Hematopoietic multipotent progenitor cell (in vitro differentiated cells): ENCODE data around the gene KRT83. TPM values are rescaled to one million over a fixed set of nuclear protein-coding genes. Genes with fewer than 3 reads are reported as not detected.
A peak's percentile ranks its signal among the peaks of the same experiment; 100 is the strongest.
"Not testable (repeated sequence)": the region's sequence is repeated elsewhere in the genome, so short reads cannot be mapped to it uniquely, and the experiment has no call there.

Experiments
- DNase-seq, 3 donors: peaks; one replicate each; pipeline ENCODE4 v3.0.0-alpha.2; 2011 to 2015; ENCODE audit warnings: low read depth in 2 of 3, low spot score in 2 of 3
- total RNA-seq: library from RNA; depleted of rRNA; stranded (reverse); fragments of >200 nt; gene quantifications from one replicate; pipeline ENCODE4 v1.2.3, GENCODE V29; 2012

The KRT83 gene
- total RNA-seq, 1 donor = not detected

DNA sequence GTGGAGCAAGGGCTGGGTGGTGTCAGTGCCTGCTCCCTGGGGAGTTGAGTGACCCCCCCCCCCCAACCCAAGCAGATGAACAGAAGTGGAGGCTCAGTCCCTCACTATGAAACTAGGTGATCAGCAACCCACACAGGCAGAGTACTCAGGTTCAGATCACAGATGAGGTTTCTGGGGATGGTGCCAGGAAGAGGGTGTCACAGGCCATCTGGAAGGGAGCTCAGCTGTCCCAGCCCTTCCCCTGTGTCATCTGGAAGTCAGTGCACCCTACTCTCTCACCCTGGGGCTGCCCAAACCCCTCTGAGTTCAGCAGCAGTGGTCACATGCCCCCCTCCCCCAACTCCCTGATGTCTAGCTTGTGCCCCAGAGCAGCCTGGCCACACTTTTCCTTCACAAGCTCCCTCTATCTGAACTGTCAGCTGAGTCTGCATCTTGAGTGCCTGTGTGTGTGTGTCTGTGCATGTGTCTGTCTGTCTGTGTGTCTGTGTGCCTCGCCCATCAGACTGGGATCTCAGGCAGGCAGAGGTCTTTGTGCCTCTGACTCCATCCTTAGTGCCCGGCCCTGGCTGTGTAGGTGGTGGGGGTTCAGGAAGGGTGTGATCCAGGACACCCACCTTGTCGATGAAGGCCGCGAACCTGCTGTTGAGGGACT is 30.6 kb downstream of the KRT83 start:
- not testable (repeated sequence) for DNase-seq

DNA sequence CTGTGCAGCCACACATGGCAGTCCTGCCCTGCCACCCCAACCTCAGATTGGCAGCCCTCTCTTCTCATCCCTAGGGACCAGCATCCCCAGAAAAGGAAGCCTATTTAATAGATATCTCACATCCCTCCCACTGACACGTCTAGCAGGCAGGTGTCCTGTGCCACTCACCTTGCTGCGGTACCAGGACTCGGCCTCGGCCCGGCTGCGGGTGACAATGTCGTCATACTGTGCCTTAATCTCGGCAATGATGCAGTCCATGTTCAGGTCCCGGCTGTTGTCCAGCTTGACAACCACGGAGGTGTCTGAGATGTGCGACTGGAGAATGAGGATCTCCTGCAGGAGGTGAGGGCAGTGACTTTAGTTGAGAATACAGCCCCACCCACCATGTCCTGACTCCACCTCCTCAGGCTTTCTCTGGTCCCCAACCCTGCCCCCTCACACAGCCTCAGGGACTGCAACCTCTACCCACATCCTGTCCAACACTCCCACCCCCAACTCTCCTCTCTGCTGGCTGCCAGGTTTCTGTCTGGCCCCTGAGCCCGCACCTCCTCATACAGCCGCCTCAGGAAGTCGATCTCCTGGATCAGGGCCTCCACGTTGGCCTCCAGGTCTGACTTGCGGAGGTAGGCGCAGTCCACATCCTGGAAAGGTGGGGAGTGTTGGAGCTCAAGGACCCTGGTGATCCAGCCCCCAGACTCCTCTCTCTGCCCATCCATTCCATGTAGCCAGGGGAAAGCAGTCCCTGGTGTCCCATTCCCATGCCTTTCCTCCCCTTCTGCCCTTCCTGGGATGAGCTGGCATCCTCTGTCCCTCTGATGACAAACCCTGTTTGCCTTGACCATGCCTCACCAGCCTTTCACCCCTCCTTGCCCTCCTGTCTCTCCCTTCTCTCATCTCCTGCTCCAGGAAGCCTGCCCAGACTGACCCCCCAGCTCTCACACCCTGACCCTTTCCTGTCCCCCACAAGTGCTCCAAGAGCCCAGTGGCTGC is 33.1 kb downstream of the KRT83 start:
- peak in 1 of 3 donors; percentile 25 for DNase-seq

DNA sequence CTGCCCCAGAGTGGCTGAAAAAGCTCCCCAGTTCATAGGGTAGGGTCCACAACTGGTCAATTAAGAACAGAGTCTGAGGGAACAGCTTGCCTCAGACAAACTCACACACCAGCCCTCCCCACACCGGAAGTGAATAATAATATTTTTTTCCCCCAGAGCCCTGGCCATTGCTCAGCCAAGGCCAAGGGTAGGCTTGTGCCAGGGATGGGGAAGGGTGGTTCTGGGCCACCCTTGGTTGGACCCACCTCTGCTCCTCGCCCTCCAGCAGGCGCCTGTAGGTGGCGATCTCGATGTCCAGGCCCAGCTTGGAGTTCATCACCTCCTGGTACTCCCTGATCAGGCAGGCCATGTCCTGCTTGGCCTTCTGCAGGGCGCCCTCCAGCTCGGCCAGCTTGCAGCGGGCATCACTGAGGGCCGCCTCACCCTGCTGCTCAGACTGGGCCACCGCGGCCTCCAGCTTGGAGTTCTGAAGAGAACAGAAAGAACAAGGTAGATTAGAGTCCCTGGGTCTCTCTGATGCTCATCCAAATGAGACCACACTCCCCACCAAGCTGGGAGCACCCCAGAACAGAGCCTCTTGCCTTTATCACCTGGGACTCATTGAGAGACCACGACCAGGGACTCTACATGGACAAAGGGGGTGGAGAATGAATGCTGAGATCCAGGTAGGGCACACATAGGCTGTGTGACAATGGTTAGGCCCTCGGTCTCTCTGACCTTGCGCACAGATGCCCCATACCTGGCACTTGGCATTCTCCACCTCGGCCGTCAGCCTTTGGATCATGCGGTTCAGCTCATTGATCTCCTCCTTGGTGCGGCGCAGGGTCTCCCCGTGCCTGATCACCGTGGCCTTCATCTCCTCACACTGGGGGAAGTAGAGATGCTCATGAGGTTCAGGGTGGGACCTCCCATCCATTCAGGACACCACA is 34.1 kb downstream of the KRT83 start:
- DNase-seq = not testable (repeated sequence)

DNA sequence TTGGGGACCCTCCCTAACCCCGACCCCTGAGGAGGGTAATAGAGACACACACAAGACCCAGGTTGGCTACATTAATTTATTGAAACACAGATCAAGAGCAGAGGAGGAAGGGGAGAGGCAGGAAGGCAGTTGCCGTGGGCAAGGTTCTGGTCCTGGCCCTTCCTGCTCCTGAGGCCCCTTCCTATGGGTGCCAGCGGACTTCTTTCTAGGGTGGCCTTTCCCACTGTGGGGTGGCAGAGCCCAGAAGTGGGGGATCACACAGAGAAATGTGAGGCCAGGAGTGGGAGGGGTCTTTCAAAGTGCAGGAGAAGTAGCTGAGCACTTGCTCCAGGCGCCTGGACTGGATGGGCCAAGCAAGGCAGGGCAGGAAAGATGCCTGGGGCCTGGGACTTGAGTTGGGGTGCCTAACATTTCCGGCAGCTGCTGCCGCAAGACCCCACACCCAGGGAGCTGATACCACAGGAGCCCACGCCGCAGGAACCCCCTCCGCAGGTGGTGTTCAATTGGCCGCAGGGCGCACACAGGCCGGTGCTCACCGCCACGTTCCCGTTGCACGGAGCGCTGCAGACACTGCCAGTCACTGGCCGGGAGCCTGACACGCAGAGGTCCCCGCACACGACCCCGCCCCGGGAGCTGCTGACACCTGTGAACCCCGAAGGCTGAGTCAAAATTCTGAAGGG is 35.2 kb downstream of the KRT83 start:
- DNase-seq = no peak

DNA sequence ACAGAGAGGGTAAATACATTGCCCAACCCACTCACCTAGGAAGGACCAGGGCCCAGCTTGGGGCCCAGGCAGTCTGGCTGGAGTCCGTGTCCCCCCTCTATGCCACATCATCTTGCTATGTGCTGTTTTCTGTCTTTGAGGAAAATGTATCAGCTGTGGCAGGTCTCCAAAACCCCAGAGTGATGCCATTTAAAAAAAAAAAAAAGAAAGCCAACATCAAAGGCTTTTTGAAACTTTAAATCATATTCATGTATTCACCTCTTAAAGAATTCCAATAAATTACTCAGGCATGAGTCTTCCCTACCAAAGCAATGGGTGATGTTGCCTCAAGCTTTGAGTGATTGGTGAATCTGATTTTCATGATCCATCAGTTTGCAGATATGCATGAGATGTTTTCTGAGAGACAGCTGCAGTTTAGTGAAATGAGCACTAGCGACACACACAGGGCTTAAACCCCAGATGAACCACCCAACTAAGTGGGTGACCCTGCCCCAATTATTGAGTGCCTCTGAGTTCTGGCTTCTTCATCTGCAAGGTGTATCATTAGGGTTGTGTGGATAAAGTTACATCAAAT is 35.9 kb downstream of the KRT83 start:
- DNase-seq = no peak

DNA sequence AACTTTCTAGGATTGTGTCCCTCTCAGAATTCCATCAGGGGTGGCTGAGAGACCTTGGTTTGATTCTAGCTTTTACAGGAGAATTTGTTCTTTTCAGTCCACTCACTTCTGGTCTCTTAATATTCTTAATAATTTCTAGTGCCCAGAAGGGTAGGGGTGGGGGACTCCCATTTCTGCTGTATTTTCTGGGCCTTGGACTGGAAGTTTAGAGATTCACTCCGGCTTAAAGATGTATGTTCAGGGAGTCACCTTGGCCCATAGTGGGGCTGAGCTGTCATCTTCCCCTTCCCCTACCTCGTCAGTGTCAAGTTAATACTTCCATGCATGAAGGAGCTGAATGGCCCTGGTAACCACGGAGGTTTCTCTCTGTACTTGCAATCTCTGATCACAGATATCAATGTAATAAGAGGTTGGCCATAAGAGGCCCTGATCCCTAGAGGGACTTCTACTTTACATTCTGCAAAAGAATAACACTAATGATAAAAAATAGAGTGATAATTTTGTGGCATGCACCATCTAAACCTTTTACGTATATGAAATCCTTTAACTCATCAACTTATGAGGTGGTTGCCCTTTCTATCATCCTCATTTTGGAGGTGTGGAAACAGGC is 36.5 kb downstream of the KRT83 start:
- DNase-seq = no peak

DNA sequence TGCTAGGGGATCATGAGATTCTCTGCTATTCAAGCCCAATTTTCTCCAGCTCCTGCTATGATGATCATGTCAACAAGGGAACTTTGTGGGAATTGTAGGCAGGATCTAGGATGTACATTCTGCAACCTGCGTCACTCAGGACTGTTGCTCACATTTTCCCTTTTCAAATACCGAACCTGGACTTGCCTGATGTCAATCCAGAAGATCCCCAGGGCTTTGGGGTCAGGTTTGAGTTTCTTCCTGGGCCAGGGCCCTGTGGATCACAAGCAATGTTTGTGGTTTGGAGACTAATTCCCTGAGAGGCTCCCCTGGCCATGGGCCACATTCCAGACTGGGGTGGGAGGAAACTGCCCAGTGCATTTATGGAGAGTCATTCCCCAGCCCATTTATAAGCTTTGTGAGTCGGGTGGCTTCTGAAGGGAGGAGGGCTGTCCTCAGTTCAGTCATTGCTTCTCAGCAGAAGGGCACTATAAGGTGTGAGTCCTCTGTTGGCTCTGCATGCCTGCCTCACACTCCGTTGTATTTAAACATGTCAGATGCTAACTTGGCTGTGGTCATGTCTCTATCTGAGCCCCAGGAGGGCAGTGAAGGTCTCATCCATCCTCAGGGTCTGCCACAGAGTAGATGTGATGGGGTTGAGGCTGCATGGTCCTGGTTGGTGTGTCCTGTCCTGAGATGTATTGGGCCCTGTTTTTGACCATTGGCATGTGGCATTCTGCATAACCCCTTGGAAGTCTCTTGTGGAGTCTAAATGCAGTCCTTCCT is 40.2 kb downstream of the KRT83 start:
- DNase-seq = no peak

DNA sequence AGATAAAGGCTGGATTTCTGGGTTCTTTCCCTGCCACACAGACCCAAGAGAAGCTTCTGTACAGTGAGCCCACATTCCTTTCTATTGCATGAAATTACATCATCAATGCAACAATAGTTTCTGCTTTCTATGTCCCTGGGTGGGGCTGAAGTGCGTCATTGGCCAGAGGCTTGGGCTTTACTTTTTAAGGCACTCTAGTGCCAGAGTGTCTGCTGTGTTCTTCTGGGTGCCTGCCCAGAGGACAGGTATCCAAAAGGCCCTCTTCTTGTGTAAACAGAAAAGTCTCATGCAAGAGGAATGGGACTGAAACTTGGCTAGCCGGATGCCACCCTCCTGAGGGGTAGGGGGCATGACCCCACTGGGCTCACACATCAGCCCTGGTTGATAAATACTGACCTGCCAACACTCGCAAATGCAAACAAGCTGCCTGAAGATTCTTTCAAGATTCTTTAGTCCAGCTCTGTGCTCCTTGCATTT is 40.8 kb downstream of the KRT83 start:
- no peak for DNase-seq

DNA sequence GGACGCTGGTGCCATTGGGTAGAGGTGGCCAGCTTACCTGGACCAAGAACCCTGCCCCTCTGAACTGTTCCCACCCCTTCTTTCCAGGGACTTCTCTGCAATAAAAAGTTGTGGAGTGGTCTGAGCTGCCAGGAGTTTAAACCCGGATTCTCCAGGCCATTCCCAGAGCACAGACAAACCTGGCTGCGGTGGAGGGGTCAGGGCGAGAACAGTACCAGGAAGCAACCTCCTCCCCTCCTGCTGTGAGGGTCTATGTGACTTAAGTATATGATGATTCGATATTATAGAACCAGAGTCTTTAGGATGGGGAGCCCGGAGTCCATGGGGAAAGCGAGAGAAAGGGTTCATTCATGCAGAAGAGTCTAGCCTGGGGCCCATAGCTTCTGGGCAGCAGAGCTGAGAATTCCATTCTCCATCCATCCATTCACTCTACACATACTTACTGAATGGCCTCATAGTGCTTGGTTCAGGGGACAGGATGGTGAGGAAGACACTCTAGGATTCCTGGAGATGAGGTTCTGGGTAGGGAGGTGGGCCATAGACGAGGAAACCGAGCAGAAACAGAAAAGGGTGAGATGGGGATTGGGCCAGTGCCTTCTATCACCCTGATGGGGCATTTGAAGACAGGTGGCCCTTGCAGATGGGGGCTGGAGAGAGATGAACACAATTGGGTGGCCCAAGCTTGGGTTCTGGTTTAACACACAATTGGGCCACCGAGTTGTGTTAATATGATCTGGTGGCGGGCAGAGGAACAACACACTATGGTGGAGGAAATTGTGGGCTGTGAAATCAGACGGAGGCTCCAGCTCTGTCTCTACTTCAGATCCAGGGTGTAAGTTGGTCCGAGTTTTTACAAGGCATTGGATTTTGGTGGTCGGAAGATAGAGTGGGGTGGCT is 41.5 kb downstream of the KRT83 start:
- DNase-seq = no peak

DNA sequence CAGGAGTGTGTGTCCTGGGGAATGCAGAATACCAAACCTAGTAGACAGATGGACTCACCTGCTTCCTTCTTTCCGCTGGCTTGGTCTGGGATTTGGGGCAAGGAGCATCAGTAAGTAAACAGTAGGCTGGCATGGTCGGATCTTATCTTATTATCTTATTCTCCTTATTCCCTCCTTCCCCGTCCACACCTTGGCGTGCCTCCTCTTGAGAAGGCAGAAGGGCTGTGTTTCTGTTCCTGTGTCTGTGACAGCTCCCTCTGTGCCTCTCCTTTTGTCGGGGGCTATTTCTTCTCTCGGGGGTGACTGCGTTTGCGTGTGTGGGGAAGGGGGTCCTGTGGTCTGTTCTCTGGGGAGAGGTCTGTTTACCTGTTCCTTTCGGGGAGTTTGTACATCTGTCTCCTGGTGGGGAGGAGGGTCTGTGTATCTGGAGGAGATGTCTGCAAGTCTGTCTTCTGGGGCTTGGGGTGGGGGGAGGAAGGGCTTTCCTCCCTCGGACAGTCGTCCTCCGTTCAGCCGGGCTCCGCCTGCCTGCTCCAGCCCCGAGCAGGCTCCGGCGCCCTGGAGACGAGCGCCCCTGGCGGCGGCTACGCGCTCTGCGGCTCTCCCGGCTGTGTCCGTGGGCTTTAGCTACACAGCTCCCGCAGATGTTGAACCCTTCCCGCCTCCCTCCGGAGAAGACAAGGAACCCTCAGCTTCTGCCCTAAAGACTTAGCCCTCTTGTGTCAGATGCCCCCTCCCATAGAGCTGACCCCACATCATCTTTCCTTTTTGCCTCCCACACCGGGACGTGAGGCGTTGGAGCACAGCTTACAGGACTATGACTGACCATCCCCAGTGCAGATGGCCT is 42.4 kb downstream of the KRT83 start:
- DNase-seq = peak; percentile 39 to 67 (median 53)

DNA sequence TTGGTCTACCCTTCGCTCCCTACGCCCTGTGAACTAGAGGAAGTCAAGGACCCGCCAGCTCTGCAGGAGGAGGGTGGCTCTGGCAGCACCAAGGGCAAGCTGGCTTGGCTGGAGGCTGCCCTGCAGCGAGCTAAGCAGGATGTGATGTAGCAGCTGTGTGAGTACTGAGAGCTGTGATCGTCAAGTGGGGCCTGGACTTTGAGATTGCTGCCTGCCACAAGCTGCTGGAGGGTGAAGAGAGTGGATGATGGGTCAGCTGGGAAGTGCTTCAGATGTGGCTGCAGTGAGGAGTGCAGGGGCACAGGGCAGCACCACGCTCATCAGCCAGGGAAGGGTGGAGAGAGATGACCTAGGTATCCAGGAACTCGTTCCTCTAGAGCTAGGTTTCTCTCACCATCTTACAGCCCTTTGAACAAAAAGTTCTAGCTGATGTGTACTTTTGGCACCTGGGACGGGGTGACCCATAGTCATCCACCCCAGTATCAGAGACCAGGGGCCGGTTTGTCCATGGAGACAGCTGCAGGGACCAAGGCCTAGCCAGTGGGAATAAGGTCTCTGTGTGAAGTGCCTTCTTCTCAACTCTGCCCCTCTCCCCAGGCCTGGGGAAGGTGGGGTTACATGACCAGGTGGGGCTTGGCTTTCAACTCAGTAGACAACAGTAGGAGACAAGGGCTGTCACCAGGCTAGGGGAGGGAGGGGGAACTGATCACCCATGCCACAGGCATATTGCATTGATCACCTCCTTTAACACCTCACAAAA is 43.5 kb downstream of the KRT83 start:
- peak in 1 of 3 donors; percentile 16 for DNase-seq

DNA sequence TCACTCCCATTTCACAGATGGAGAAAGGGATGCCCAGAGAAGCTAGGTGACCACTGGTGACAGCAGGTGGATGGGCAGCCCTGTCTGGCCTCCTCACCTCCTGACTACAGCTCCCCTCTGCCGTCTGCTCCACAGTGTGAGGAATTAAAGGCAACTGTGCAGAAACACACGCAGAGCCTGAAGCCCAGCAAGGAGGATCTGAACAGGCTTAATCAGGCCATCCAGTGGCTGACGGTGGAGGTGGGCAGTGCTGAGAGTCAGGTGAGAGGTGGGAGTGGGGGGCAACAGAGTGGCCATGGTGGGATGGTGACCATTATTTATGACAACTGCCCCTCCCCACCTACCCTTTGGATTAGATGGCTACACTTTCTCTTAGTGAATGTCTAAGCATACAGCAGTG is 45.5 kb downstream of the KRT83 start:
- DNase-seq = no peak

DNA sequence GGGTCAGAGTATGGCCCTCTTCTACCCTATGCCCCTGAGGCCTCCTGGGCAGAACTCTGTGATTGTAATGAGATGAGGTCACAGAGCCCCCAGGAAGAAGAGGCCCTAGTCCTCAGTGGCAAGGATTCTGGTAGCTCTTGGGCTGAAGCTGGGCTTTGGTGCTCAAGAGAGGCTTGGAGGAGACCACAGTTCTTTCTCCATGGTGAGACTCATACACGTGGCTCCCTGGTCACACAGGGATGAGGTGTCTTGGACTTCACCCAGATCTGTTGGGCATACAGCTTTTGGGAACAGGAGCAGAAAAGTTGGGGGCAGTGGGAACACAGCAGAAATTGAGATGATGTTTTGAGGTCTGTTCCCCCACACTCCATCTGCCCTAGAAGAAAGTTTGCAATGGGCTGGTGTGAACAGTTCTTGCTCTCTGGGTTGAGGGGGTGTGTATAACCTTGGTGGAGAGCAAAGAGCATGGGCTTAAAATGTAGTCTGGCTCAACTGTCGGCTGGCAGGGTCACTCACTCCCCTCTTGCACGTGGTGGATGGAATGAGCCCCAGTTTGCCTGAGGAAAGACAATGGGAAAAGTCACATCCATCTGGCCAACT is 46.6 kb downstream of the KRT83 start, which contains the start of gene KRT86:
Gene KRT86 (plus strand): TSS at position 125 of the 600 bp plus-strand sequence. CDS start 27,272 bp downstream, outside the sequence.
- no peak for DNase-seq

DNA sequence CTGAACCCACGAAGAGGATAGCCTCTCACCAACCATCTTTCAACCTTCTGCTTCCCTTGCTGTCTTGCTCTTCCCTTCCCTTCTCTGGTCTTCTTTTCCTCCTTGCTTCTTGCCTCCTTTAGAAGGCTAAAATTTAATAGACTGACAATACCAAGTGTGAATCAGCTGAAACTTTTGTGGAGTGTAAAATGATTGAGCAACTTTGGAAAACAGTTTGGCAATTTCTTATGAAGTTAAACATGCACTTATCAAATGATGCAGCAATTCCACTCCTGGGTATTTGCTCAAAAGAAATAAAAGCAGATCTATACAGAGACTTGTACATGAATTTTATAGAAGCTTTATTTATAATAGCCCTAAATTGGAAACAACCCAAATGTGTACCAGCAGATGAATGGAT is 50.0 kb downstream of the KRT83 start:
- no peak for DNase-seq

DNA sequence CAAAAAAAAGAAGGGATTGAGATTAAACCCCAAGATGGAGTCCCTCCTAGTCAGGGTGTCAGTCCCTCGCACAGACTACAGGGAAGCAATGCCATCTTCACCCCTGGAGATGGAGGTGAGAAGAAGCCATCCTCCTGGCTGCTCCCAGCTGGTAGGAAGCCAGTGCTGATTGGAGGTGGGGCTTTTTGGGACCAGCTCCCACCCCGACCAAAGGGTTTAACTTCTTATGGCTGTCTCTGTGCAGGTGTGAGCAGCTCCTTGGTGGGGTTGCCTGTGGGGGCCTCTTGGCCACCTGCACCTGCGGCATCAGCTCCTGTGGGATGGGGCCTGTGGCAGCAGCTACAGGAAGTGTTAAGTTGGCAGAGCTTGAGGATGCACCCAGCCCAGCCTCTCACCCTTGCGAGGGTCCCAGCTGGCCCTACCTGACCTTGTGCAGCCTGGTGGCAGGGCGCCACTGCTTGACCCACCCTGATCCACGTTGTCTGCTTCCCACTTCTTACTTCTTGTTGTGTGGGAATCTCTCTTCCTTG is 50.6 kb downstream of the KRT83 start:
- no peak for DNase-seq
